IPS DF 4.7 (cell line): ENCODE results near the gene ITPRIPL2.

Experiments
- DNase-seq: peaks from one replicate; pipeline ENCODE4 v3.0.0-alpha.2; 2013; ENCODE audit warnings: low spot score; ENCODE audit errors: extremely low read depth

ITPRIPL2 gene

DNA sequence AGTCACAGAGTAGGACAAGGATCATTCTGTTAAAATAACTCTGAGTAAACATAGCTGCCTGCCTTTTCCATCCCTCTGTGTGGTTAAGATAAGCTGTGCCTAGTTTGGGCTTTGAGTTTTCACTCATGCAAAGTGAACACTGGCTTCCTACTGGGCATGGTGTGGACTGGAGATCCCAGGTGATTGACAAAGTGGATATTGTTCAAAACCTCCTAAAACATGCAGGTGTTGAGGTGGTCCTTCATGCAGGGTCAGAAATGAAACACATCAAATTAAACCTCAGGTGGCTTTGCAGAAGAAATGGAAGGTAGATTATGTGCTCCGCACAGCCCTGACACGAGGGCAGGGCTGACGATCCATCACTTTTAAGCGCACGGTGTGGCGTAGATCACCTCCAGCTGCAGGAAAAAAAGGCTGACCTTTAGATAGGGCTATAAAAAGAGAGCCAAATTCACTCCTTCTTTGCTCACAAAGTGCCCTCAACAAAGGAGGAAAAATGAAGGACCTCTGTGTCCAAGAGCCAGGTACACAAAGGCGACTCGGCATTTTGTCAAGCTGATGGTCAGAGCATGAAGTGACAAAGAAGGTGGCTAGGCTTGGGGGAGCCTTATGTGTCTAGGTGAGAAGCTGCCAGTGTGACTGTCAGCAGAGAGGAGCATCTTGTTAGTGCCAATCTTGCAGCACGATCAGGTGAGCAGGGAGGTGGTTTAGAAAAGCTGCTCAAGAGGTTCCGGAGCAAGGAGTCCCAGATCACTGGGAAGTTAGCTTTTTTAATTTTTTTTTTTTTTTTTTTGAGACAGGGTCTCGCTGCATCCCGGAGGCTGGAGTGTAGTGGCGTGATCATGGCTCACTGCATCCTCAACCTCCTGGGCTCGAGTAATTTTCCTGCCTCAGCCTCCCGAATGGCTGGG is 19.9 kb upstream of the ITPRIPL2 start:
- no peak for DNase-seq

DNA sequence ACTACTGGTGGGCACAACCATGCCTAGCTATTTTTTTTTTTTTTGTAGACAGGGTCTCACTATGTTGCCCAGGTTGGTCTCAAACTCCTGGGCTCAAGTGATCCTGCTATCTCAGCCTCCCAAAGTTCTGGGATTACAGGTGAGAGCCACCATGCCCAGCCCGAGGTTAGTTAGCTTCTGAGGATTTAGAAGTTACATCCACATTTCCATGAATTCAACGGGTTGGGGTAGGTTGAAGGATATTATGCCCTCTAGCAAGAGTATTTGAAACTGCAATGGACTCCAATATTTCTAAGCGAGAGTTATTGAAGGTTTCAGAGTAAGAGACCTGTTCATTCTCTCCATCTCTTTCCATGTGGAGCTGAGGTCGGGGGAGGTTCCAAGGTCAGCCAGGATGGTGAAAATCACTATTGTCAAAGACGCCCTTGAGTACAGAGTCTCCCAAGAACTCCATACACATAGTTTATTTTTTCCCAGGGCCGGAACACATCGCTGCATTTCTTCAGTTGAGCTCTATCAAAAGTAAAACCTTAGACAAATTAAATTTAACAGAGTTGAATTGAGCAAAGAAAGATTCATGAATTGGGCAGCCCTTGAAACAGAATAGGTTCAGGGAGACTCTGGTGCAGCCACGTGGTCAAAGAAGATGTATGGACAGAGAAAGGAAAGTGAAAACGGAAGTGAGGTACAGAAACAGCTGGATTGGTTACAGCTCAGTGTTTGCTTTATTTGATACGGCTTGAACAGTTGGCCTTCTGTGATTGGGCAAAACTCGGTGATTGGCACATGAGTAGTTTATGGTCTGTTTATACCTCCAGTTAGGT is 19.0 kb upstream of the ITPRIPL2 start:
- DNase-seq = no peak

DNA sequence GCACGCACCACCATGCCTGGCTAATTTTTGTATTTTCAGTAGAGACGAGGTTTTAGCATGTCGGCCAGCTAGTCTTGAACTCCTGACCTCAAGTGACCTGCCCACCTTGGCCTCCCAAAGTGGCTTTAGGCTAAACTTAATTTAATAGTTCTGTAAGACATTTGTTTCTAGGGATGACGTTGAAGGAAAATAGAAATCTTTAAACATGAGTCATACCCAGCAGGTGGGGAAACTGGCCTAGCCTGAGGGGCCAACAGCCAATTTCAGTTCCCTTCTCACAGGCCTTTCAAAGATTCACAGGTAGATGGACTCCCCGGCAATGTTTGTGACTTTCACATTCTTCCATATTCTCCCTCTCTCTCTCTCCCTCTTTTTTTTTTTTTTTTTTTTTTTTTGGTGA is 18.1 kb upstream of the ITPRIPL2 start:
- DNase-seq = no peak

DNA sequence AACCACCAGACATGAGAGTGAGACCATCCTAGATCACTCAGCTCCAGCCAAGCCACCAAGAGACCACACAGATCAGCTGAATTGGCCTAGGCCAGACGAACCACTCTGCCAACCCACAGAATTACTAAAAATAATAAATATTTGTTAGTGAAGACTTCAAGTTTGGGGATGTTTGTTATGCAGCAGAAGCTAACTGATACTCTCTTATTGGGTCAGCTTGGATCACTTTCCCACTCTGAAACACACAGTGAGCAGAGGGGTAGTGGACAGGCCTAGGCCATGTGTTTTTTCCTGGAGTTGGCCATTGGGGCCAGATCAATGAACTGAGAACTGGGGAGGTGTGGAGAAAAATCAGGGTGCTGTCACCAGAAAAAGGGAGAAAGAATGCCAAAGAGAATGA is 15.6 kb upstream of the ITPRIPL2 start:
- no peak for DNase-seq

GRCh38 chr16:19102187-19102872 is 11.4 kb upstream of the ITPRIPL2 start:
- no peak for DNase-seq

DNA sequence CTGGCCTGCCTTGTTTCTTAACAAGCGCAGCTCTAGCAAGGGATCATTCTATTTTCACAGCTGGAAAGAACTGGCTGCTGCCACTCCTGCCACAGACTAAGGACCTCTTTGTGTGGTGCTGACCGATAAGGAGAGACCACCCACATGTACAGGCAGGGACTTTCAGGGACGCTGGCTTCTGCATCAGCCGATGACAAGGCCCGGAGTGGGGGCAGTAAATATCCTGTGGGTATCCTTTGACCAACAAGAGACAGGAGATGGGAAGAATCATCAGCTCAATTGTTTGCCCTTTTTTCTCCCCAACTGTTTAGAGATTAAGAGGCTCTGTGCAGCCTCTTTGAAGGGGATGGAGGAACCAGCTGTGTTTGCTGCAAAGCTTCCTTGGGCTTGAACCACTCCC is 9.2 kb upstream of the ITPRIPL2 start:
- DNase-seq = no peak

GRCh38 chr16:19105131-19105530 is 8.6 kb upstream of the ITPRIPL2 start:
- DNase-seq = no peak

- DNase-seq = no peak
Observed at GRCh38 chr16:19105891-19106624, 7.7 kb upstream of the ITPRIPL2 start.

GRCh38 chr16:19106625-19107020 is 7.1 kb upstream of the ITPRIPL2 start:
- no peak for DNase-seq

GRCh38 chr16:19108409-19109287 is 5.1 kb upstream of the ITPRIPL2 start:
- DNase-seq = no peak

DNA sequence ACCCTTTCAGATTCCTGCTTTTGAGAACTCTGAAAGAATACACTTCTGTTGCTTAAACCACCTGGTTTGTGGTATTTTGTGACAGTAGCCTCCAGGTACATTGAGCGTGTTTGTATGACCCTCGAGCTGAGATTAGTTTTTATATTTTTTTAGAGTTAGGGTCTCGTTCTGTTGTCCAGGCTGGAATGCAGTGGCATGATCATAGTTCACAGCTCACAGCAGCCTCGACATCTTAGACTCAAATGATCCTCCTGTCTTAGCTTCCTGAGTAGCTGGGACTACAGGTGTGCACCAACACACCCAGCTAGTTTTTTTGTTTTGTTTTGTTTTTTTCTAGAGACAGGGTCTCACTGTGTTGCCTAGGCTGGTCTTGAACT is 4.5 kb upstream of the ITPRIPL2 start:
- no peak for DNase-seq

DNA sequence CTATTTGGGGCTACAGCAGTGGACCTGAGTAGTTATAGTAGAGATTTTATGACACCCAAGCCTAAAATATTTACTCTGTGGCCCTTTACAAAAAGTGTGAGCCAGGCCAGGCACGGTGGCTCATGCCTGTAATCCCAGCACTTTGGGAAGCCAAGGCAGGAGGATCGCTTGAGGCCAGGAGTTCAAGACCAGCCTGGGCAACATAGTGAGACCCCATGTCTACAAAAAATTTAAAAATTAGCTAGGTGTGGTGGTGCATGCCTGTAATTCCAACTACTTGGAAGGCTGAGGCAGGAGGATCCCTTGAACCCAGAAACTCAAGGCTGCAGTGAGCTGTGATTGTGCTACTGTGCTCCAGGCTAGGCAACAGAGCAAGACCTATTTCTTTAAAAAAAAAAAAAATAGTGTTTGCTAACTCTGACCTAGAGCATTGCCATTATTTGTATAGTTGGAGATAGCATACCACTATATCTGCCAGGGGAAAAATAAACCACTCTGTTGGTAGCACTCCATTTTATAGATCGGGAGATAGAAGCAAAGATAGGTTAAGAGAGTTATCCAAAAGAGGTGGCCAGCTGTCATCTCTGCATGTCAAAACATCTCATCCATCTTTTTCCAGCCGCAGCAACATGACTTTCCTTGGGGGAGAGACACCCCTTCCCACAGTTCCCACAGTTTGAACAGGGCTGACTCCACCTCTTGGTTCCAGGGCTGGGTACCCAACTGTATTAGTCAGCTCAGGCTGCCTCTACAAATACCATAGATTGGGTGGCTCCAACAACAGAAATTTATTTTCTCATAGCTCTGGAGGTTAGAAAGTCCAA is 3.0 kb upstream of the ITPRIPL2 start:
- no peak for DNase-seq

GRCh38 chr16:19112099-19112407 is 1.7 kb upstream of the ITPRIPL2 start:
- DNase-seq = no peak

DNA sequence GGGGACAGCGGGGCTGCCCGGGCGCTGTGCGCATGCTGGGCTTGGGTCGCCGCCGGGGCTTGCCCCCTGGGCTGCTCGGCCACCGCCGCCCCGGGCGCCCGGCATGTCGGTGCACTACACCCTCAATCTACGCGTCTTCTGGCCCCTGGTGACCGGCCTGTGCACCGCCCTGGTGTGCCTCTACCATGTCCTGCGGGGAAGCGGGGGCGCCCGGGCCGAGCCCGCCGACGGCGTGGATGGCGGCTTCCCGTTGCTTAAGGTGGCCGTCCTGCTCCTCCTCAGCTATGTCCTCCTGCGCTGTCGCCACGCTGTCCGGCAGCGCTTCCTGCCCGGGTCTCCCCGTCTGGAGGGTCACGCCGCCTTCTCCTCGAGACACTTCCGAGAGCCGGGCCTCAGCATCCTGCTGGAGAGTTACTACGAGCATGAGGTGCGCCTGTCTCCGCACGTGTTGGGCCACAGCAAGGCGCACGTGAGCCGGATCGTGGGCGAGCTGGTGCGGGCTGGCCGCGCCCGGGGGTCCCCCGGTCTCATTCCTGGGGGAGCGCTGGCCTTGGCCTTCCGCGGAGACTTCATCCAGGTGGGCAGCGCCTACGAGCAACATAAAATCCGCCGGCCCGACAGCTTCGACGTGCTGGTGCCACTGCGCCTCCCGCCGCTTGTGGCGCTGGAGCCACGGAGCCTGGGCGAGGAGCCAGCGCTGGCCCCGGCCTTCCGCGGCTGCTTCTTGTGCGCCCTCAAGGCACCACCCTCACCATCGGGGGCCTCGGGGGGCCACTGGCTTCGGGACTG is 789 bp downstream of the ITPRIPL2 start:
- no peak for DNase-seq

GRCh38 chr16:19115148-19116021 is 1.6 kb downstream of the ITPRIPL2 start:
- DNase-seq = no peak

DNA sequence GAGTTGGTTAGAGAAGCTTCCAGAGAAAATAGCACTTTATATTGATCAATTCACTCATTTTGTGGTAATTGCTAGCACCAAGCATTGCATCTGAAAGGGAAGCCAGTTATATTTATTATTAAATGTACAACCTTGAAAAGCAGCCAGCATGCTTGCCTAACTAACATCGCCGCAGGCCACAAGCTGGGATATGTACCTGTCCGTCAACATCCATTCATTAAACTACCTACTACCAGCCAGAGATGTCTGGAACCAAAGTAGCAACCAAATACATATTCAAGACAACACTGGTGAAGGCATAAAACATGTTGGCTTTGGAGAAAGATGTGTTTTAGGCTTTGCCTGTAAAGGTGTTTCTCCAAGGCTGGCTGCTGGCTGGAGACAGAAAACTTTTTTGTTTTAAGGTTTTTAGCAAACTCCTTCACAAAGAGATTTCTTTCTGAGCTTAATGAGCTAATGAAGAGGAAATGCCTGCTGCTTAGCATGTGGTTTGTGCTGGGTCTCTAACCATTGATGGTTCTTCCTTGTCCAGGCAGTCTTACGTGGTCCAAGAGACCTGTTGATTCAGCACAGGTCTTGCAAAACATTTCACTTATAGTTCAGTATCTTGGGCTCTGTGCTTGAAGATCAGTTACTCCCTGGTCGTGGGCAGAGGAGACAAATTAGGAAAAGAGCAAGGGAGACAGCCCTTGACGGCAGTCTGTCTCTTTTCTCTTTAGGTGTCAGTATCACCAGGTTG is 3.1 kb downstream of the ITPRIPL2 start:
- no peak for DNase-seq

DNA sequence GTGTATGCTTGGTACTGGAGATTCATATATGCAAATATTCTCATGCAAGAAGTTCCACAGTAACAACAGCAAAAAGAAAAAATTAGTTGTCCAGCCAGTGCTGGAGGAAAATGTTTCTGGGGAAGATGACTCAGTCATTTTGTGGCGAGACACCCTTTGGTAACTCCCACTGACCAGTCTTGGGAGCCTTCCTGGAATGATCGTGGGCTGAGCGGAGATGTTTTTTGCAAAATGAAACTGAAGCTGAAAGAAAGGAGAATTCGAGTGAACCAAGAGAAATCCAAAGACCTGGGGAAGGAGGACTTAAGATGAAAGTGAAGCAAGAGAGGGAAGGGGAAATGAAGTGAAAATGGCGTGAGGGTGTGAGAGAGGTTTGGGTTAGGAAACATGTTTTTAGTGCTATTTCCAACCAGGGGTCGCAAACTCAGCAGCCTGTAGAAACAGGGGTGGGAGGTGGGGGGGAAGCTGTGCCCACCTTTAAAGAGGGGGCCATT is 5.2 kb downstream of the ITPRIPL2 start:
- DNase-seq = no peak
